Stomach (tissue), 9 donors: ENCODE measurements around the gene AK4. TPM values are rescaled to one million over a fixed set of nuclear protein-coding genes. Genes with fewer than 3 reads are reported as not detected.

Experiments used
- DNase-seq, 2 donors: peaks; one replicate each; pipeline versions ENCODE4 v3.0.0 to v3.0.0-alpha.2; 2013 to 2019
- H3K27ac ChIP-seq, 5 donors: fragments of 200-600 bp in 4 of 5; sonication (generic) in 4 of 5; one replicate each; pipeline ENCODE4 v1.5.1; 2013 to 2019; ENCODE audit warnings: mild to moderate bottlenecking in 1 of 5, moderate library complexity in 1 of 5
- H3K27me3 ChIP-seq, 3 donors: fragments of 200-600 bp; sonication (generic); one replicate each; pipeline ENCODE4 v1.5.1; 2017 to 2019; ENCODE audit warnings: mixed run types in 1 of 3
- H3K36me3 ChIP-seq, 4 donors: fragments of 200-600 bp; sonication (generic); 1 replicate in 3 of 4; 2 replicates in 1 of 4; pipeline ENCODE4 v1.5.1; 2016 to 2019
- H3K4me1 ChIP-seq, 4 donors: fragments of 200-600 bp; sonication (generic); one replicate each; pipeline ENCODE4 v1.5.1; 2016 to 2019
- H3K4me3 ChIP-seq, 4 donors: fragments of 200-600 bp; sonication (generic) in 3 of 4; one replicate each; pipeline ENCODE4 v1.5.1; 2016 to 2019; ENCODE audit warnings: mild to moderate bottlenecking in 1 of 4
- H3K9me3 ChIP-seq, 4 donors: fragments of 200-600 bp; sonication (generic); one replicate each; pipeline ENCODE4 v1.5.1; 2016 to 2019
- CTCF ChIP-seq, 7 experiments: fragments of 450-650 bp in 4 of 7; fragments of 200-600 bp in 3 of 7; sonication (generic) in 3 of 7; IDR thresholded peaks; one replicate each; pipeline ENCODE4 v1.5.1; 2016 to 2019; ENCODE audit warnings: antibody characterized with exemption in 7 of 7, control low read depth in 2 of 7, mild to moderate bottlenecking in 1 of 7
- EP300 ChIP-seq: sonication (generic); formaldehyde crosslinking; IDR thresholded peaks from one replicate; pipeline ENCODE4 v1.6.1; 2017; ENCODE audit warnings: antibody characterized with exemption
- POLR2A ChIP-seq, 4 donors: fragments of 450-650 bp; IDR thresholded peaks; one replicate each; pipeline ENCODE4 v1.6.1; 2016; ENCODE audit warnings: antibody characterized with exemption in 4 of 4, control low read depth in 2 of 4, mild to moderate bottlenecking in 1 of 4, moderate library complexity in 1 of 4
- POLR2AphosphoS5 ChIP-seq, 3 donors: sonication (generic); formaldehyde crosslinking; IDR thresholded peaks; one replicate each; pipeline ENCODE4 v1.6.1; 2016; ENCODE audit warnings: antibody characterized with exemption in 3 of 3
- WGBS, 5 donors: extraction: QIAGEN DNeasy Blood & Tissue Kit in 3 of 5; methylation state at CpG; one replicate each; pipeline versions ENCODE4 v1.1.5 to v1.1.7; 2013 to 2018; 5-methylcytosine and 5-hydroxymethylcytosine counted together
- intact Hi-C: fragments of 100-400 bp; cut with DNase I; formaldehyde crosslinking; loops from one replicate; pipeline ENCODE4 v1.15.1; 2023; ENCODE audit warnings: low total_unique reads
- polyA plus RNA-seq, 3 donors: library from polyadenylated mRNA; stranded (reverse); fragments of 200-250 nt; gene quantifications; one replicate each; pipeline ENCODE4 v1.2.3, GENCODE V29; 2013
- total RNA-seq, 5 donors: library from RNA; depleted of rRNA; stranded (reverse); fragments of >200 nt; gene quantifications; one replicate each; pipeline versions ENCODE4 v1.1.0 to v1.2.3, GENCODE V29; 2014 to 2016
- donor health status: healthy with polysubstance abuse.
- donor health status: Bipolar disorder and iron deficiency.
- donor health status: healthy.

The AK4 gene
- total and polyA plus RNA-seq, 8 donors = 9.4 to 108 (median 30.4) TPM

- Histone ChIP-seq H3K27me3 (no peaks in the 10 kb centered on the region), H3K27ac (peak overlapping the region in 2 of 5 donors; percentile 31 to 49), H3K36me3 (no peaks in the 10 kb centered on the region), H3K4me1 (peaks cover 0 to 8% (median 0%) of the 10 kb centered on the region in 4 donors), H3K4me3 (no peak overlapping the region), H3K9me3 (no peaks in the 10 kb centered on the region)
- DNase-seq = peak in 1 of 2 donors; percentile 76
- TF ChIP-seq POLR2A (IDR thresholded peaks at IDR 0.05) (no peak), EP300 (no peak), POLR2AphosphoS5 (IDR thresholded peaks at IDR 0.05) (no peak), CTCF (IDR thresholded peaks at IDR 0.05) (no peak)
- intact Hi-C loops = no loop called here
- WGBS, 5 donors = 41 to 57% (median 45%) methylated on average over 4 of the region's 4 CpGs
Measured at GRCh38 chr1:65247419-65248359, 99.7 kb downstream of the AK4 start.

GRCh38 chr1:65250826-65251225, 102.8 kb downstream of the AK4 start:
- peaks cover 18 to 28% (median 20%) of the 10 kb centered on the region in 4 donors for H3K4me1 ChIP-seq
- DNase-seq = no peak
- H3K4me3 ChIP-seq = no peak overlapping the region
- no peaks in the 10 kb centered on the region for H3K9me3 ChIP-seq
- H3K27ac ChIP-seq = no peak overlapping the region
- TF ChIP-seq CTCF (IDR thresholded peaks at IDR 0.05) = no peak
- TF ChIP-seq POLR2A (IDR thresholded peaks at IDR 0.05) = no peak
- TF ChIP-seq POLR2AphosphoS5 (IDR thresholded peaks at IDR 0.05) = no peak
- TF ChIP-seq EP300 = no peak
- no peaks in the 10 kb centered on the region for H3K36me3 ChIP-seq
- WGBS, 5 donors = 74 to 84% (median 77%) methylated on average over 2 of the region's 2 CpGs
- intact Hi-C loops = no loop called here
- H3K27me3 ChIP-seq = peaks cover 0 to 11% (median 8%) of the 10 kb centered on the region in 3 donors

GRCh38 chr1:65253800-65254319, 105.9 kb downstream of the AK4 start:
- H3K4me1 ChIP-seq = peaks cover 18 to 21% (median 20%) of the 10 kb centered on the region in 4 donors
- no peaks in the 10 kb centered on the region for H3K36me3 ChIP-seq
- H3K9me3 ChIP-seq = no peaks in the 10 kb centered on the region
- DNase-seq = no peak
- WGBS, 5 donors = 1 to 5% (median 2%) methylated on average over 12 to 15 of the region's 15 CpGs
- intact Hi-C loops = no loop called here
- peak overlapping the region; percentile 78 to 95 (median 88) for H3K4me3 ChIP-seq
- peak overlapping the region; percentile 70 to 85 (median 78) for H3K27ac ChIP-seq
- TF ChIP-seq POLR2A (IDR thresholded peaks at IDR 0.05) = no peak
- no peak for TF ChIP-seq POLR2AphosphoS5 (IDR thresholded peaks at IDR 0.05)
- no peak for TF ChIP-seq EP300
- TF ChIP-seq CTCF (IDR thresholded peaks at IDR 0.05) = no peak
- H3K27me3 ChIP-seq = peaks cover 0 to 11% (median 8%) of the 10 kb centered on the region in 3 donors

- Histone ChIP-seq H3K27me3 (peaks cover 0 to 11% (median 8%) of the 10 kb centered on the region in 3 donors), H3K27ac (peak overlapping the region; percentile 70 to 85 (median 78)), H3K36me3 (no peaks in the 10 kb centered on the region), H3K9me3 (no peaks in the 10 kb centered on the region), H3K4me3 (peak overlapping the region; percentile 78 to 95 (median 88)), H3K4me1 (peaks cover 18 to 21% (median 20%) of the 10 kb centered on the region in 4 donors)
- peak; percentile 88 to 94 for DNase-seq
- 0 to 3% (median 1%) methylated on average over 10 to 88 of the region's 88 CpGs for WGBS, 5 donors
- intact Hi-C loops = no loop called here
- TF ChIP-seq CTCF (IDR thresholded peaks at IDR 0.05) (peak in 1 of 7 experiments; percentile 20), POLR2AphosphoS5 (IDR thresholded peaks at IDR 0.05) (peak in 2 of 3 donors; percentile 13 to 33), POLR2A (IDR thresholded peaks at IDR 0.05) (no peak)
Measured at GRCh38 chr1:65254320-65255034, 106.5 kb downstream of the AK4 start.
